ENCODE data around the gene HKDC1. TPM values are rescaled to one million over a fixed set of nuclear protein-coding genes. Genes with fewer than 3 reads are reported as not detected.
"Not testable (repeated sequence)": the region's sequence is repeated elsewhere in the genome, so short reads cannot be mapped to it uniquely, and the experiment has no call there.

HKDC1 gene
- polyA plus RNA-seq, 2 of the 4 experiments (the other 2 are of a cell fraction) = 32.5 to 32.8 TPM

- TF ChIP-seq MAZ (IDR thresholded peaks at IDR 0.05; ENCODE audit: borderline replicate concordance, low read depth, low read length) = no peak
Measured at GRCh38 chr10:69247313-69247710, 27.2 kb downstream of the HKDC1 start (continued).

GRCh38 chr10:69248117-69248730, 28.1 kb downstream of the HKDC1 start:
- no peak overlapping the region for H3K4me3 ChIP-seq
- H3K27ac ChIP-seq = no peak overlapping the region
- POLR2A ChIA-PET = no interaction called here
- no peaks in the 10 kb centered on the region for H3K9me3 ChIP-seq
- TF ChIP-seq EHMT2 (IDR thresholded peaks at IDR 0.05; ENCODE audit: low read depth) = no peak
- no peak for TF ChIP-seq EP300 (IDR thresholded peaks at IDR 0.05)
- no peak for TF ChIP-seq FOSL2 (IDR thresholded peaks at IDR 0.05)
- no peak for TF ChIP-seq FOSL2 (CRISPR knock-in tag; IDR thresholded peaks at IDR 0.05)
- no peak for TF ChIP-seq NR3C1 (IDR thresholded peaks at IDR 0.05)
- no peak for TF ChIP-seq MAX (IDR thresholded peaks at IDR 0.05)
- TF ChIP-seq, protein P1, sequence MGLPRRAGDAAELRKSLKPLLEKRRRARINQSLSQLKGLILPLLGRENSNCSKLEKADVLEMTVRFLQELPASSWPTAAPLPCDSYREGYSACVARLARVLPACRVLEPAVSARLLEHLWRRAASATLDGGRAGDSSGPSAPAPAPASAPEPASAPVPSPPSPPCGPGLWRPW (IDR thresholded peaks at IDR 0.05) = no peak
- TF ChIP-seq ATOH8 (CRISPR knock-in tag; IDR thresholded peaks at IDR 0.05; ENCODE audit: low read depth) = no peak
- TF ChIP-seq HOXA7 (CRISPR knock-in tag; IDR thresholded peaks at IDR 0.05) = no peak
- no peak for TF ChIP-seq JUNB (IDR thresholded peaks at IDR 0.05)
- TF ChIP-seq KDM1A (IDR thresholded peaks at IDR 0.05; ENCODE audit: low read depth) = no peak
- TF ChIP-seq, protein P2, sequence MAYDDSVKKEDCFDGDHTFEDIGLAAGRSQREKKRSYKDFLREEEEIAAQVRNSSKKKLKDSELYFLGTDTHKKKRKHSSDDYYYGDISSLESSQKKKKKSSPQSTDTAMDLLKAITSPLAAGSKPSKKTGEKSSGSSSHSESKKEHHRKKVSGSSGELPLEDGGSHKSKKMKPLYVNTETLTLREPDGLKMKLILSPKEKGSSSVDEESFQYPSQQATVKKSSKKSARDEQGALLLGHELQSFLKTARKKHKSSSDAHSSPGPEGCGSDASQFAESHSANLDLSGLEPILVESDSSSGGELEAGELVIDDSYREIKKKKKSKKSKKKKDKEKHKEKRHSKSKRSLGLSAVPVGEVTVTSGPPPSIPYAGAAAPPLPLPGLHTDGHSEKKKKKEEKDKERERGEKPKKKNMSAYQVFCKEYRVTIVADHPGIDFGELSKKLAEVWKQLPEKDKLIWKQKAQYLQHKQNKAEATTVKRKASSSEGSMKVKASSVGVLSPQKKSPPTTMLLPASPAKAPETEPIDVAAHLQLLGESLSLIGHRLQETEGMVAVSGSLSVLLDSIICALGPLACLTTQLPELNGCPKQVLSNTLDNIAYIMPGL (CRISPR knock-in tag; IDR thresholded peaks at IDR 0.05; ENCODE audit: borderline replicate concordance) = no peak
- TF ChIP-seq FOSB (CRISPR knock-in tag; IDR thresholded peaks at IDR 0.05) = no peak
- no peak for TF ChIP-seq RAD21 (conservative IDR thresholded peaks at IDR 0.05 in 1 of 2, IDR thresholded peaks at IDR 0.05 in 1 of 2)
- DNase-seq (ENCODE audit: low read depth in 1 of 2, low spot score in 1 of 2) (no peak), FAIRE-seq (no peak), ATAC-seq (no peak)
- no peak overlapping the region for H3K4me2 ChIP-seq
- H3K4me1 ChIP-seq = no peaks in the 10 kb centered on the region
- 87% methylated on average over 24 of the region's 24 CpGs for WGBS (ENCODE audit: missing lambda C conversion rate)
- CTCF ChIA-PET = interaction anchor here (1.8 to 21.3 kb wide), 2 partner anchors 10 to 150 kb away, joined by 7 to 424 read pairs; no protein-coding TSS in a partner anchor

DNA sequence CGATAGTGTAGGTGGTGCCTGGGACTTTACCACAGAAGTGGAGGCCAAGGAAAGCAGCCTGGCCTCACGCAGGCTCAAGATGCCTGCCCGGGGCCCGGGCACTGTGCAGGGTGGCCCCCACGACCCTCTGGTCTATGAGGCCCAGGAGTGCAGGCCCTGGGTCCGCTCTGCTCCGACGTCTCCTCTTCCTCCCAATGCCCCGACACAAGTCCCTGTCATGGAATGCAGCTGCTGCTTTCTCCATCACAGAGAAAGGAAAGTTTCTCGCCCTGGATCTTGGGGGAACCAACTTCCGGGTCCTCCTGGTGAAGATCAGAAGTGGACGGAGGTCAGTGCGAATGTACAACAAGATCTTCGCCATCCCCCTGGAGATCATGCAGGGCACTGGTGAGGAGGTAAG, 29.9 kb downstream of the HKDC1 start:
- ATAC-seq = no peak
- POLR2A ChIA-PET = interaction anchor here (0.6 kb wide), 1 partner anchor 514 kb away, joined by 4 read pairs; no protein-coding TSS in a partner anchor
- no peak overlapping the region for H3K4me3 ChIP-seq
- no peak overlapping the region for H3K4me2 ChIP-seq
- DNase-seq (ENCODE audit: low read depth in 1 of 2, low spot score in 1 of 2) = no peak
- FAIRE-seq = no peak
- H3K27ac ChIP-seq = no peak overlapping the region
- no peaks in the 10 kb centered on the region for H3K4me1 ChIP-seq
- TF ChIP-seq ELK1 (IDR thresholded peaks at IDR 0.05; ENCODE audit: low read depth, low read length) = no peak
- no peak for TF ChIP-seq ZNF302 (CRISPR knock-in tag; IDR thresholded peaks at IDR 0.05)
- no peak for TF ChIP-seq ZC3H11A (IDR thresholded peaks at IDR 0.05)
- 94% methylated on average over 14 of the region's 14 CpGs for WGBS (ENCODE audit: missing lambda C conversion rate)
- CTCF ChIA-PET = no interaction called here
- H3K9me3 ChIP-seq = no peaks in the 10 kb centered on the region

DNA sequence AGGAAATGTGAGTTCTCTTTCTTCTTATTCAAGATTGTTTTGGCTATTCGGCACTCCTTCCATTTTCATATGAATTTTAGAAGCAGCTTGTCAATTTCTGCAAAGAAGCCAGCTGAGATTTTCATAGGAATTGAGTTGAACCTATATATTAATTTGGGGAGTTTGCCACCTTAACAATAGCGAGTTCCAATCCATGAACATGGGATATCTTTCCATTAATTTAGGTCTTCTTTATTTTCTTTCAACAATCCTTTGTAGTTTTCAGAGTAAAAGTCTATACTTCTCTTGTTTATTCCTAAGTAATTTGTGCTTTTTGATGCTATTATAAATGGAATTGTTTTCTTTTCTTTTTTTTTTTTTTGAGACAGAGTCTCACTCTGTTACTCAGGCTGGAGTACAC, 31.3 kb downstream of the HKDC1 start:
- H3K4me3 ChIP-seq; DNase-seq (ENCODE audit: low read depth in 1 of 2, low spot score in 1 of 2); H3K27ac ChIP-seq; FAIRE-seq; H3K9me3 ChIP-seq; ATAC-seq; POLR2A ChIA-PET; H3K4me1 ChIP-seq; H3K4me2 ChIP-seq: not testable (repeated sequence)
- WGBS (ENCODE audit: missing lambda C conversion rate) = 90% methylated on average over 2 of the region's 2 CpGs
- CTCF ChIA-PET = interaction anchor here (1.3 to 1.9 kb wide), 4 partner anchors 12 to 156 kb away, joined by 3 to 6 read pairs (median 4); no protein-coding TSS in a partner anchor
